Measurements from ENCODE around the gene FRMD4B.

The FRMD4B gene

DNA sequence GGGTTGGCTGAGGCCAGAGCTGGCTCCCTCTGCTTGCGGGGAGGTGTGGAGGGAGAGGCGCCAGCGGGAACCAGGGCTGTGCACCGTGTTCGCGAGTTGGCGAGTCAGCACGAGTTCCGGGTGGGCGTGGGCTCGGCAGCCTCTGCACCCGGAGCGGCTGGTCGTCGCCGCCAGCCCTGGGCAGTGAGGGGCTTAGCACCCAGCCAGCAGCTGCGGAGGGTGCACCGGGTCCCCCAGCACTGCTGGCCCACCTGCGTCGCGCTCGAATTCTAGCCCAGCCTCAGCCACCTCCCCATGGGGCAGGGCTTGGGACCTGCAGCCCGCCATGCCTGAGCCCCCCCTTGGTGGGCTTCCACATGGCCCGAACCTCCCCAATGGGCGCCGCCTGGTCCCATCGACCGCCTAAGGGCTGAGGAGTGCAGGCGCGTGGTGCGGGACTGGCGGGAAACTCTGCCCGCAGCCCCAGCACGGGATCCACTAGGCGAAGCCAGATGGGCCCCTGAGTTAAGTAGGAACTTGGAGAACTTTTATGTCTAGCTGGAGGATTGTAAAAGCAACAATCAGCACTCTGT is 125.6 kb downstream of the FRMD4B start:
- H3K4me3 ChIP-seq (ENCODE audit: low read depth, low read length), result no peak overlapping the region
- no peak overlapping the region for H3K9ac ChIP-seq
- H3K27ac ChIP-seq, result no peak overlapping the region
- TF ChIP-seq, protein P1, sequence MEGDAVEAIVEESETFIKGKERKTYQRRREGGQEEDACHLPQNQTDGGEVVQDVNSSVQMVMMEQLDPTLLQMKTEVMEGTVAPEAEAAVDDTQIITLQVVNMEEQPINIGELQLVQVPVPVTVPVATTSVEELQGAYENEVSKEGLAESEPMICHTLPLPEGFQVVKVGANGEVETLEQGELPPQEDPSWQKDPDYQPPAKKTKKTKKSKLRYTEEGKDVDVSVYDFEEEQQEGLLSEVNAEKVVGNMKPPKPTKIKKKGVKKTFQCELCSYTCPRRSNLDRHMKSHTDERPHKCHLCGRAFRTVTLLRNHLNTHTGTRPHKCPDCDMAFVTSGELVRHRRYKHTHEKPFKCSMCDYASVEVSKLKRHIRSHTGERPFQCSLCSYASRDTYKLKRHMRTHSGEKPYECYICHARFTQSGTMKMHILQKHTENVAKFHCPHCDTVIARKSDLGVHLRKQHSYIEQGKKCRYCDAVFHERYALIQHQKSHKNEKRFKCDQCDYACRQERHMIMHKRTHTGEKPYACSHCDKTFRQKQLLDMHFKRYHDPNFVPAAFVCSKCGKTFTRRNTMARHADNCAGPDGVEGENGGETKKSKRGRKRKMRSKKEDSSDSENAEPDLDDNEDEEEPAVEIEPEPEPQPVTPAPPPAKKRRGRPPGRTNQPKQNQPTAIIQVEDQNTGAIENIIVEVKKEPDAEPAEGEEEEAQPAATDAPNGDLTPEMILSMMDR (IDR thresholded peaks at IDR 0.05), result no peak
- H3K9me3 ChIP-seq (ENCODE audit: control insufficient read depth, low read length), result no peaks in the 10 kb centered on the region
- H3K79me2 ChIP-seq, result no peaks in the 10 kb centered on the region
- H3K36me3 ChIP-seq (ENCODE audit: control insufficient read depth, insufficient read depth, low read length), result no peaks in the 10 kb centered on the region
- H3K27me3 ChIP-seq (ENCODE audit: control insufficient read depth, insufficient read depth, low read length), result no peaks in the 10 kb centered on the region
- no peak overlapping the region for H2AFZ ChIP-seq
- H3K4me1 ChIP-seq, result no peaks in the 10 kb centered on the region
- H3K4me2 ChIP-seq (ENCODE audit: low read length), result no peak overlapping the region

DNA sequence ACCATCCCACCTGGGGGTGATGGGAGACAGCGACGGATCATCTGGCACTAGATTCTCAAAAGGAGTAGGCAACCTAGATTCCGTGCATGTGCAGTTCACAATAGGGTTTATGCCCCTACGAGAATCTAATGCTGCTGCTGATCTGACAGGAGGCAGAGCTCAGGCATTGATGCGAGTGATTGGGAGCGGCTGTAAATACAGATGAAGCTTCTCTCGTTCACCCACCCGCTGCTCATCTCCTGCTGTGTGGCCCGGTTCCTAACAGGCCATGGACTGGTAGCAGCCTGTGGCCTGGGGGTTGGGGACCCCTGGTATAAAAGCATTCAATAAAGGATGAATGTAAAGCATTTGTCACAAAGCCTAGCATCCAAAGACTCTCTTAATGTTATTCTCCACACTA is 126.8 kb downstream of the FRMD4B start:
- Histone ChIP-seq H3K27ac (no peak overlapping the region), H3K79me2 (no peaks in the 10 kb centered on the region), H3K9me3 (ENCODE audit: control insufficient read depth, low read length) (no peaks in the 10 kb centered on the region), H3K4me1 (no peaks in the 10 kb centered on the region), H3K9ac (no peak overlapping the region), H3K4me3 (ENCODE audit: low read depth, low read length) (no peak overlapping the region), H3K4me2 (ENCODE audit: low read length) (no peak overlapping the region), H2AFZ (no peak overlapping the region), H3K36me3 (ENCODE audit: control insufficient read depth, insufficient read depth, low read length) (no peaks in the 10 kb centered on the region), H3K27me3 (ENCODE audit: control insufficient read depth, insufficient read depth, low read length) (no peaks in the 10 kb centered on the region)
- TF ChIP-seq, protein P1 (IDR thresholded peaks at IDR 0.05), result no peak

DNA sequence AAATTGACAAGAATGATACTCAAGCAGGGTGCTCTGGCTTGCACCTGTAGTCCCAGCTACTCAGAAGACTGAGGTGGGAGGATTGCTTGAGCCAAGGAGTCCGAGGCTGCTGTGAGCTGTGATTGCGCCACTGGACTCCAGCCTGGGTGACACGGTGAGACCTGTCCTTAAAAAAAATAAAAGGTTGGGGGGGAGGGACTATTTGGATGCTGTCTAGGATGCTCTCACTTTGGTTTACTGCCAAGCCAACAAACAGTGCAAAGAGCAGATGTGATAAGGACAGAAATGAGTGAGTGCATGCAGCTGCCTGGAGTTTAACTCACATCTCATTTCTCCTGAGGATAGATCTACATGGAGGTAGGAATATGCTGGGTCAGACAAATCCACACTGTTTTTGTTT is 130.0 kb downstream of the FRMD4B start:
- H3K79me2 ChIP-seq, result no peaks in the 10 kb centered on the region
- TF ChIP-seq, protein P1 (IDR thresholded peaks at IDR 0.05), result no peak
- no peak overlapping the region for H3K27ac ChIP-seq
- H3K27me3 ChIP-seq (ENCODE audit: control insufficient read depth, insufficient read depth, low read length), result no peaks in the 10 kb centered on the region
- no peaks in the 10 kb centered on the region for H3K9me3 ChIP-seq (ENCODE audit: control insufficient read depth, low read length)
- H3K9ac ChIP-seq, result no peak overlapping the region
- H3K36me3 ChIP-seq (ENCODE audit: control insufficient read depth, insufficient read depth, low read length), result no peaks in the 10 kb centered on the region
- H3K4me3 ChIP-seq (ENCODE audit: low read depth, low read length), result no peak overlapping the region
- H3K4me1 ChIP-seq, result no peaks in the 10 kb centered on the region
- no peak overlapping the region for H3K4me2 ChIP-seq (ENCODE audit: low read length)
- H2AFZ ChIP-seq, result no peak overlapping the region

DNA sequence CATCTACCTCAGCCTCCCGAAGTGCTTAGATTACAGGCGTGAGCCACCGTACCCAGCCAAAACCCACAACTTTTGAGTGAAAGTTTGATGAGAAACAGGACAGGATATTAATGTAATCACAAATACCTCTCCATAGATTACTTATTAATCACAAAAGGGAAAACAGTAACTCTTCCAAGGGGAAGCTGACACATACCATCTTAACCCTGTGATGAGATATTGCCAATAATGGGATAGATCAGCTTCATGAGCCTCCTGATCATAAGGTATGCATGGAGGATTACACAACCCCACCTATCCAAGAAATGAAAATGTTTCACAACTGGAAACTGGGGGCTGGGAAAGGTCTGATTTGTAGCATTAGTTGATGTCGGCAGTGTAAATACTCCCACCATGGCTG is 131.5 kb downstream of the FRMD4B start:
- Histone ChIP-seq H3K4me1 (no peaks in the 10 kb centered on the region), H3K4me3 (ENCODE audit: low read depth, low read length) (no peak overlapping the region), H3K79me2 (no peaks in the 10 kb centered on the region), H3K27ac (no peak overlapping the region), H3K9ac (no peak overlapping the region), H3K4me2 (ENCODE audit: low read length) (no peak overlapping the region), H3K27me3 (ENCODE audit: control insufficient read depth, insufficient read depth, low read length) (no peaks in the 10 kb centered on the region), H3K9me3 (ENCODE audit: control insufficient read depth, low read length) (no peaks in the 10 kb centered on the region), H2AFZ (no peak overlapping the region), H3K36me3 (ENCODE audit: control insufficient read depth, insufficient read depth, low read length) (no peaks in the 10 kb centered on the region)
- TF ChIP-seq, protein P1 (IDR thresholded peaks at IDR 0.05), result no peak

DNA sequence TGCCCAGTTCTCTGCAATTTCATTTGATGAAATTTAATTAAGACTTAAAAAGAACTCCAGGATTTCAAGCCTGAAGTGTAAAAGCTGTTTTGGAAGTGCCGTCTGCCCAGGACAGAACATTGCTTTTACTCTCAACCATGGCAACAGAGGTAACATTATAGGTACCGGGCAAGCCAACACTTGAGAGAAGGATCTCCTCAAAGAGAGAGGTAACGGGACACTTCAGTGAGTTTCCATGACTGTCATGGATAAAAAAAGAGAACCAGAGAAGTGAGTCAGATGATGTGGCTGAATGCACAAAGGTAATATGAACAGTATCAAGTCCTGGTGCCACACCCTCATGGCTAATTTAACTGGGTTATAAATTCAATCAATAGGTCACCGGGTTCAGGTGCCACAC is 133.3 kb downstream of the FRMD4B start:
- no peak overlapping the region for H3K27ac ChIP-seq
- H3K27me3 ChIP-seq (ENCODE audit: control insufficient read depth, insufficient read depth, low read length), result no peaks in the 10 kb centered on the region
- H3K79me2 ChIP-seq, result no peaks in the 10 kb centered on the region

More for the DNA sequence above, 133.3 kb downstream of the FRMD4B start:
- TF ChIP-seq, protein P1 (IDR thresholded peaks at IDR 0.05), result no peak
- no peaks in the 10 kb centered on the region for H3K9me3 ChIP-seq (ENCODE audit: control insufficient read depth, low read length)
- no peak overlapping the region for H3K9ac ChIP-seq
- no peaks in the 10 kb centered on the region for H3K36me3 ChIP-seq (ENCODE audit: control insufficient read depth, insufficient read depth, low read length)
- no peak overlapping the region for H3K4me3 ChIP-seq (ENCODE audit: low read depth, low read length)
- H3K4me1 ChIP-seq, result no peaks in the 10 kb centered on the region
- no peak overlapping the region for H3K4me2 ChIP-seq (ENCODE audit: low read length)
- H2AFZ ChIP-seq, result no peak overlapping the region
